Right forelimb (tissue), 1 donor: Measurements from ENCODE around the gene COL1A1.

Experiments
- DNase-seq: peaks from one replicate; pipeline ENCODE4 v3.0.0-alpha.2; 2018

The COL1A1 gene

GRCh38 chr17:50171371-50172071 is 29.9 kb downstream of the COL1A1 start:
- peak; percentile 43 for DNase-seq

DNA sequence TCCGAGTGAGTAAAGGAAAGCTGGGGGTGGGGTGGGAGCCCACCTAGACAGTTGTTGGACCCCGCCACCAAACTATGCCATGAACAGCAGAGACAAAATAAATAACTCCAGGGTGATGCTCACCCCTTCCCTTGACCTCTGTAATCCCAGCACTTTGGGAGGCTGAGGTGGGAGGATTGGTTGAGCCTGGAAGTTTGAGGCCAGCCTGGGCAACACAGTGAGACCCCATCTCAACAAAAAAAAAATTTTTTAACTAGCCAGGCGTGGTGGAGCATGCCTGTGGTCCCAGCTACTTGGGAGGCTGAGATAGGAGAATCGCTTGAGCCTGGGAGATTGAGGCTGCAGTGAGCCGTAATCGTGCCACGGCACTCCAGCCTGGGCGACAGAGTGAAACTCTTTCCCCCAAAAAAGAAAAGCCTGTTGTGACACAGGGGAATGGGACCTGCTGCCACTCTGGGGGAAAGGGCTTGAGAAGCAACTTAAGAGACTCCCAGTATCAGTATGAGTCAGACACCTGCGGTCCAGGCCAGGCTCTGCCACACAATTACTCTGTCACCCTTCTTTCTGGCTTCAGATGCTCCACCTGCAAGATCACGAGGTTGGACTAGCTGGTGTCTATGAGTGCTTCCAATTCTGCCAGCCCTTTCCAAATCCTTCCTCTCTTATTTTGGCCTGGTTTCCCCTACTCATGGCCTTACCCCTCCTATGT is 30.6 kb downstream of the COL1A1 start:
- peak; percentile 38 for DNase-seq

GRCh38 chr17:50169881-50170459 is 31.5 kb downstream of the COL1A1 start:
- peak; percentile 40 for DNase-seq

DNA sequence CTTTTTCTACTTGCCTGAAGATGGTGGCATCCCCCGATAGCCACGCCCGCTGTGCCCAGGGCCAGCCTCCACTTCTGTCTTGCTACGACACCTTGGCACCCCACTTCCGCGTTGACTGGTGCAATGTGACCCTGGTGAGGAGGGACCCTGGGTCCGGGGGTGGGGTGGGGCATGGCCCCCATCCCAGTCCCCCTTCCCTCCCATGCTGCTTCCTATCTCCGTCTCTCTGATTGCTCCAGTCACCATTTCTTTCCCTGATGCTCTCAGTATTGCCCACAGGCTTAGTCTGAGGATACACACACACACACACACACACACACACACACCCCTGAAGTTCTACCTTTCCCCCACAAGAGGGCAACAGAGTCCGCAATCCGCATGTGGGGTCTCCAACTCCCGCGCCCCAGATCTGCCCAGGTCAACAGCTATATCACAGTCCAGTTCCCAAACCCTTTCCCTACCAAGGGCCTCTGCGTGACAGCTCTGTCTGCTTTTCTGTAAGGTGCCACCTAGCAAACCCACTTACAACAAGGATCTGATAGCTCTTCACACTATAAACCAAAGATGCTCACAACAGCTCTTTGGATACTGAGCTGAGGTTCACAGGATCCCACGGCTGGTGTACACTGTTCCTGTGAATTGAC is 32.2 kb downstream of the COL1A1 start:
- peak; percentile 89 for DNase-seq

DNA sequence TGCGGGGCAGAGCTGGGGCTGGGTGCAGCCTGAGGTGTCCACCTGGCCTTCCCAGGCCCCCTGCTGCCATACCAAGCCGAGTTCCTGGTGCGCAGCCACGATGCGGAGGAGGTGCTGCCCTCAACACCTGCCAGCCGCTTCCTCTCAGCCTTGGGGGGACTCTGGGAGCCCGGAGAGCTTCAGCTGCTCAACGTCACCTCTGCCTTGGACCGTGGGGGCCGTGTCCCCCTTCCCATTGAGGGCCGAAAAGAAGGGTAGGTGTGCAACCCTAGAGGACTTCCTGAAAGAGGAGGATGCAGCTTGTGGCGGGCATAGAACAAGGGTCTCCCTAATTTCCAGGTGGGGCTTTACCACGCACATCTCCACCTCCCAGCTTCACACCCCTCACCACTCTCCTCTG is 33.1 kb downstream of the COL1A1 start:
- DNase-seq, result no peak

GRCh38 chr17:50167371-50167770 is 34.1 kb downstream of the COL1A1 start:
- no peak for DNase-seq

DNA sequence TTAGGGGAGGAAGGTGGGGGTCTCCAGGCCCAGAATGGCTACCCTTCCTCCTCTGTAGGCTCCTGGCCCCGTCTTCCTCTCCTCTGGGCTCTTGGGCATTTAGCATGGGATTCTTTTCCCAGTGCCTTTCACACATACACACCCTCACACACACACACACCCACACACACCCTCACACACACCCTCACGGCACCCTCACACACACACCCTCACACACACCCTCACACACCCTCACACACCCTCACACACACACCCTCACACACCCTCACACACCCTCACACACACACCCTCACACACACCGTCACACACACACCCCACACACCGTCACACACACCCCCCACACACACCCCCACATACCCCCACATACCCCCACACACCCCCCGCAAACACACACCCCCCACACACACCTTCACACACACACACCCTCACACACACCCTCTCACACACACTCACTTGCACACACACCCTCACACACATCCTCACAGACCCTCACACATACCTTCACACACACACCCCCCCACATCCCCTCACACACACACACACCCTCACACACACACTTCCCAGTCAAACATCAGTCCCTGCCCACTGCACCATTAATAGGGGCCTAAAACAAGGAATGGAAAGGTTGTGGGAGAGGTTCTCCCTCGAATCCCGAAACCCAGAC is 34.8 kb downstream of the COL1A1 start:
- no peak for DNase-seq

DNA sequence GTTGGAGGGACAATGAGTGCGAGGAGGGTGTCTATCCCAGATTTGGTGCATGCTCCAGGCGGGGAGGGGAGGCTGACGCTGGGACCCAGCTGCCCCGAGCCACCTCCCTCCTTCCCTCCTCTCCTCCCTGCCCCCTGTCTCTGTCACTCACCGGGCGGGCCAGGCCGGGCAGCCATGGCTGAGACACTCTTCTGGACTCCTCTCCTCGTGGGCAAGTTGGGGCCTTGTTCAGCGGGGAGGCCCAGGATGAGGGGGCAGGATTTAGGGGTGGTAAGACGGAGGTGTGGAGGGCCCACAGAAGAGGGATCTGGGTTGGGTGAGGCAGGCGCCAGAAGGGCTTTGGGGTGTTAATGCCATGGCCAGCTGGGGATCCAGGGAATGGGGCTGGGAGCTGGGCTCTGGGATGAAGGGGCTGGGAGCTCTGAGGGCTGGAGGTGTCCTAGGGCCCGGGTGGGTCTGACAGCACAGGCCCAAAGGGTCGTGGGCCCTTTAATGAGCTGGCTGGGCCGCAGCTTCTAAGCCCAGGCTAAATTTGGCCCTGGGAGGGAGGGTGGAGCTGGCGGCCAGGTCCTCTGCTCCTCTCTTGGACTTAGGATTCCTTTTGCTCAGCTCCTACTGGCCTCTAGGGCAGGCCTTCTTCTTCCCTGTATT is 35.4 kb downstream of the COL1A1 start, which contains the start of gene SGCA:
SGCA (plus strand) TSS at position 139 of the 651 bp plus-strand sequence; CDS start at position 175, 36 bp downstream.
- no peak for DNase-seq

- DNase-seq, result no peak
Measured at GRCh38 chr17:50165466-50165865, 36.0 kb downstream of the COL1A1 start.

DNA sequence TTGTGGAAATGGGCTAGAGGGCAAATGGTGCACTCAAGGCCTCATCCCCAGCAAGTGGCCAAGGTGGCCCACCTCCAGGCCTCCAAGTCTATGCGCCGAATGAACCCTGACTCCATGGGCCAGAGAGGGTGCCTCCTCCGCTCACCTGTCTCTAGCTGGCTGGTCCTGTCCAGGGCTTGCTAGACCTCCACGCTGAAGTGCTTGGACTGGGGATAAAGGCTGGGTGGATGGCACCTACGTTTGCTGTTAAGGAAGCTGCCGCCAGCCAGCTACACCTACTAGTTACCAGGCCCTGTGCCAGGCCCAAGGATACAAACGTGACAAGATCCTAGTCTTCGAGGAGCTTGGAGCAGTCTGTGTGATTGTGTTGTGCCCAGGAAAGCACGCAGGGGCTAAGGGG is 36.4 kb downstream of the COL1A1 start:
- DNase-seq, result no peak

DNA sequence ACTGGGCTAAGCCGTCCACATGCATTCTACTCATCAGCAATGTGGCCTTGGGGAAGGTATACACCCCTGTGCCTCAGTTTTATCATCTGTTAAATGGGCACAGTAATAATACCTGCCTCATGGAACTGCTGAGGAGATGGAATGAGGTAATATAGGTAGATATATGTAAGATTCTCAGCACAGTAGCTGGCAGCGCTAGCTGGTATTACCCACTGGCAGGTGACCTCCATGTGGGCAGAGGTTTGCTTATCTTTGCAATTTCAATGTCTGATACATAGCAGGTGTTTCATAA is 36.8 kb downstream of the COL1A1 start:
- no peak for DNase-seq

- DNase-seq, result no peak
Measured at GRCh38 chr17:50163843-50164696, 37.4 kb downstream of the COL1A1 start.

DNA sequence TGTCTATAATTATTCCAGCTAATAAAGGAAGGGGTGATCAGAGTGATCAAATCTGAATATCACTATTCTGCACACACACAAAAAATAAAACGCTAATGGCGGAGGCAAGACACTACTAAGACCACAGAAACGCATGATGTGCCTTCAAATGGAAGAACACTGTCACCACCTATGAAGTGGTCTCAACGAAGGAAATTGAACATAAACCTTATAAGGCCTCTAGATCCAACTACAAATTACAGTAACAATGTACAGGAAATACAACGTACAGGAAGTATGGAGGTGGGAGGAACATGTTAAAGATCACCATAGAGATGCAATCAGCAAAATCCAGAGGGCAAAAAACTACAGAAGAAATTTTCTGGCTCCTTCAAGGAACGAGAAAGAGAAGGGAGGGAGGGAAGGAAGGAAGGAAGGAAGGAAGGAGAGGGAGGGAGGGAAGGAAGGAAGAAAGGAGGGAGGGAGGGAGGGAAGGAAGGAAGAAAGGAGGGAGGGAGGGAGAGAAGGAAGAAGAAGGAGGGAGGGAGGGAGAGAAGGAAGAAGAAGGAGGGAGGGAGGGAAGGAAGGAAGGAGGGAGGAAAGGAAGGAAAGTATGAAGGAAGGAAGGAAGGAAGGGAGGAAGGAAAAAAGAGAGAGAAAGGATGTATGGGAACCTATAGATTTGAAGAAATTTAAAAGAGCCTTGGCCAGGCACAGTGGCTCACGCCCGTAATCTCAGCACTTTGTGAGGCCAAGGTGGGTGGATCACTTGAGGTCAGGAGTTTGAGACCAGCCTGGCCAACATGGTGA is 38.8 kb downstream of the COL1A1 start:
- no peak for DNase-seq

GRCh38 chr17:50161911-50162288 is 39.5 kb downstream of the COL1A1 start:
- no peak for DNase-seq

GRCh38 chr17:50161023-50161910 is 40.2 kb downstream of the COL1A1 start:
- peak; percentile 98 for DNase-seq

DNA sequence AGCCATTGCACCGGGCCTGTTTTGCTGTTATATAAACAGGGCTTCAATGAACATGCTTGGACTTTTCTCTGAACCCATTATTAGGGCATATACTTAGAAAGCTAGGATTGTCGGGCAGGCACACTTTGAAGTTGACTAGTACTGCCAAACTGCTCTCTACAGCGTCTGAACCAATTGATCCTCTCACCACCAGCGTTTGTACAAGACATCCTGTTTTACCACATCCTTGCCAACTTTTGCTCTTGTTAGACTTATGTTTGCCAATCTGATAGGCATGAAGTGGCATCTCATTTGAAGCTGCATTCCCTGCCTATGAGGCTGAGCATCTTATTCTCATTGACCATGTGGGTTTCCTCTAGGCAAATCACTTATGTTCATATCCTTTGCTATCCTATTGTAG is 43.5 kb downstream of the COL1A1 start:
- no peak for DNase-seq

DNA sequence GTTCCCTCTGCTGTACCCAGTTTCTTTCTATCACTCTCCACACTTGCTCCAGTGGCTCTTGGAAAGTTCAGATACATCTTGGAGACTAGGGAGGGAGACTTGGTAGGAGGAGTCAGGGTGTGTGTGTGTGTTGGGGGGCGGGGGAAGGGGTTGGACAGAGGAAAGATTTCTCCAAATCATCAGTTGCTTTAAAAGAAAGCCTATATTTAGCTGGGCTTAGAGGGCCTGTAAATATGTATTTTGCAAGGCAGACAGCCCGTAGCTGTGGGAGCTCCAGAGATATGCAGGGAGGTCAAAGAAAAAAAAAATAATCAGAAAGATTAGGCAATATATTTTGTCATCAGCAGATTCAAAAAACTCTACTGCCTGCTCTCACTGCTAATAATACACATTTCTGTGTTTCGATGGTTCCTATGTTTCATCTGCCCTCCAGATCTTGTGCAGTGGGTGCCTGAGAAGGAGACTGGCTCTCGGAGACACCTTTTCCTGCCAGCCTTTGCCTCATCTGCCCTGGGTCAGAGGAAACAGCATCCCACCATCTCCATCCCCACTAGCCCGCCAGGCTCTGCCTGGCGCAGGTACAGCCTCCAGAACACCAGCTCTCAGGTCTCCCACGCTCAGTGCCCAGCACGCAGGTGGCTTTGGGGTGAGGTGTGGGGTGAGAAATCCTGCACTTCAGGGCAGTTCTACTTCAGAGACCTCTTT is 46.2 kb downstream of the COL1A1 start:
- DNase-seq, result no peak

GRCh38 chr17:50154604-50155003 is 46.8 kb downstream of the COL1A1 start:
- no peak for DNase-seq
